K562 (cell line): ENCODE measurements around the gene PRKAG2. TPM values are rescaled to one million over a fixed set of nuclear protein-coding genes. Genes with fewer than 3 reads are reported as not detected.

Experiments used
- ATAC-seq: fragments of 200-7000 bp; cut with Tn5 transposase; 3 replicates; pipeline ENCODE4 v1.9.1; 2020; ENCODE audit warnings: moderate library complexity
- BruUV-seq: library from RNA; stranded (reverse); fragments of 400-500 nt; replicated peaks from 2 replicates; lab custom pipeline; 2021; lab: Mats Ljungman, UMichigan
- CTCF ChIA-PET: fragments of 300-600 bp; formaldehyde crosslinking; extraction: SDS; loops from one replicate; lab custom pipeline; 2021; ENCODE audit warnings: low intra/inter-chr PET ratio; lab: Yijun Ruan, JAX
- POLR2A ChIA-PET: fragments of 300-600, 350-650 bp; sonication (Branson Sonifier 250); formaldehyde crosslinking; extraction: SDS; loops from one replicate; lab custom pipeline; 2021; ENCODE audit warnings: antibody characterized with exemption, inconsistent platforms; lab: Yijun Ruan, JAX
- DNase-seq, 4 experiments: peaks; one replicate each; pipeline versions ENCODE4 v3.0.0 to v3.0.0-alpha.2; 2011 to 2018; ENCODE audit warnings: low spot score in 3 of 4, mixed read lengths in 3 of 4; ENCODE audit errors: extremely low read depth in 1 of 4
- FAIRE-seq: peaks from 2 replicates; lab custom pipeline; 2011; peaks lifted over from hg19 to GRCh38; lab: Jason Lieb, UNC
- H2AFZ ChIP-seq: 2 replicates; pipeline ENCODE4 v1.6.0; 2011; ENCODE audit warnings: low read depth, low read length, control low read depth, inconsistent platforms
- H3K27ac ChIP-seq: fragments of 200-600 bp; 3 replicates; pipeline ENCODE4 v1.8.0; 2011; ENCODE audit warnings: low read depth, mild to moderate bottlenecking, control low read depth, inconsistent platforms, low read length, moderate library complexity, mixed read lengths; ENCODE audit errors: extremely low read depth
- H3K27me3 ChIP-seq, 2 experiments: fragments of 300-600 bp in 1 of 2; 2 replicates in 1 of 2; 3 replicates in 1 of 2; pipeline versions ENCODE4 v1.6.0 to v1.8.0; 2011; ENCODE audit warnings: inconsistent platforms in 2 of 2, low read length in 2 of 2, mild to moderate bottlenecking in 1 of 2, mixed read lengths in 1 of 2, moderate library complexity in 1 of 2; ENCODE audit not compliant: control insufficient read depth in 2 of 2, insufficient read depth in 2 of 2
- H3K36me3 ChIP-seq: fragments of 300-600 bp; 3 replicates; pipeline ENCODE4 v1.8.0; 2011; ENCODE audit warnings: mild to moderate bottlenecking, low read length, inconsistent platforms; ENCODE audit not compliant: control insufficient read depth, insufficient read depth
- H3K4me1 ChIP-seq, 2 experiments: fragments of 200-600 bp in 1 of 2; replicated peaks in 1 of 2; 2 replicates in 1 of 2; 3 replicates in 1 of 2; pipeline versions ENCODE4 v1.5.1 to v1.8.0; 2011; ENCODE audit warnings: inconsistent platforms in 2 of 2, low read length in 2 of 2, mild to moderate bottlenecking in 1 of 2, mixed read lengths in 1 of 2, moderate library complexity in 1 of 2; ENCODE audit not compliant: control insufficient read depth in 2 of 2, insufficient read depth in 2 of 2
- H3K4me2 ChIP-seq: 2 replicates; pipeline ENCODE4 v1.6.1; 2011; ENCODE audit warnings: low read length, control low read depth, inconsistent platforms, mixed read lengths; ENCODE audit not compliant: insufficient read depth
- H3K4me3 ChIP-seq: fragments of 200-600 bp; sonication (generic), shearing (Covaris generic); 2 replicates; pipeline ENCODE4 v1.5.1; 2016; ENCODE audit warnings: control low read depth, inconsistent platforms
- H3K79me2 ChIP-seq: fragments of 200-600 bp; 3 replicates; pipeline ENCODE4 v1.8.0; 2011; ENCODE audit warnings: low read length, inconsistent platforms; ENCODE audit not compliant: control insufficient read depth, insufficient read depth
- H3K9ac ChIP-seq, 2 experiments: 2 replicates each; pipeline versions ENCODE4 v1.6.0 to v1.6.1; 2011; ENCODE audit warnings: low read depth in 2 of 2, low read length in 2 of 2, control low read depth in 1 of 2, inconsistent platforms in 1 of 2, mild to moderate bottlenecking in 1 of 2, mixed read lengths in 1 of 2; ENCODE audit not compliant: insufficient read depth in 1 of 2
- H3K9me1 ChIP-seq: one replicate; pipeline ENCODE4 v1.6.0; 2011; ENCODE audit warnings: inconsistent platforms, mild to moderate bottlenecking, low read length, moderate library complexity; ENCODE audit not compliant: control insufficient read depth, insufficient read depth
- H3K9me3 ChIP-seq: replicated peaks from 2 replicates; pipeline ENCODE4 v1.5.1; 2011; ENCODE audit warnings: low read depth, low read length, inconsistent platforms; ENCODE audit not compliant: control insufficient read depth, insufficient read depth
- H4K20me1 ChIP-seq: replicated peaks from 2 replicates; pipeline ENCODE4 v1.6.1; 2011; ENCODE audit warnings: low read length, inconsistent platforms, mixed read lengths; ENCODE audit not compliant: control insufficient read depth, insufficient read depth
- FOXO4 ChIP-seq: fragments of 450-650 bp; formaldehyde crosslinking; IDR thresholded peaks from 2 replicates; pipeline ENCODE4 v1.4.0; 2020; ENCODE audit warnings: mild to moderate bottlenecking, moderate library complexity
- IRF2 ChIP-seq: sonication (generic); formaldehyde crosslinking; IDR thresholded peaks from 2 replicates; pipeline ENCODE4 v1.8.1; 2022; ENCODE audit warnings: mild to moderate bottlenecking, missing genetic modification reagents
- TEAD2 ChIP-seq: fragments of 450-650 bp; IDR thresholded peaks from 2 replicates; pipeline ENCODE4 v1.6.1; 2016; ENCODE audit warnings: missing genetic modification characterization, control low read depth, missing compliant biosample characterization
- ZNF57 ChIP-seq: fragments of 450-650 bp; formaldehyde crosslinking; IDR thresholded peaks from 2 replicates; pipeline ENCODE4 v1.4.0; 2020; ENCODE audit warnings: mild to moderate bottlenecking, moderate library complexity
- WGBS: fragments of 100-300 bp; shearing (Covaris generic); methylation state at CpG from one replicate; pipeline ENCODE4 v1.1.6; 2016; ENCODE audit warnings: low coverage, mixed read lengths; ENCODE audit not compliant: insufficient coverage; ENCODE audit errors: missing lambda C conversion rate; 5-methylcytosine and 5-hydroxymethylcytosine counted together
- in situ Hi-C: fragments of 300-500 bp; cut with MboI; formaldehyde crosslinking; loops from 4 replicates; pipeline ENCODE4 v1.15.0; 2018; ENCODE audit warnings: inconsistent platforms, mixed read lengths
- intact Hi-C: fragments of 100-400 bp; cut with micrococcal nuclease; formaldehyde crosslinking; loops from 2 replicates; pipeline ENCODE4 v1.14.2; 2022
- polyA plus RNA-seq, 8 experiments: library from polyadenylated mRNA; depleted of rRNA in 4 of 8; stranded (reverse) in 5 of 8; unstranded in 3 of 8; fragments of >200 nt; fragmentation: Nextera tagmentation in 2 of 8; fragmentation: Illumina TruSeq in 1 of 8; extraction: Ambion mirVana in 2 of 8; extraction: Trizol in 1 of 8; gene quantifications; 2 replicates each; pipeline versions ENCODE4 v1.2.1 to v1.2.3, GENCODE V29; 2011 to 2014; ENCODE audit warnings: inconsistent platforms in 1 of 8, missing spikeins in 1 of 8
- total RNA-seq, 7 experiments: library from RNA; depleted of rRNA in 6 of 7; stranded (reverse); fragments of >200 nt in 6 of 7; fragmentation: Illumina TruSeq in 2 of 7; extraction: Trizol in 2 of 7; gene quantifications; 2 replicates each; pipeline versions ENCODE4 v1.2.1 to v1.2.3, GENCODE V29; 2011 to 2021; ENCODE audit warnings: low replicate concordance in 1 of 7
- TF ChIP-seq, protein P1 (sequence below): fragments of 250-450 bp; sonication (Bioruptor Pico); IDR thresholded peaks from 2 replicates; pipeline ENCODE4 v1.4.0; 2020

The PRKAG2 gene
- total and polyA plus RNA-seq, 9 of the 15 experiments (the other 6 are each of a cell fraction or from before 2014, with no cell fraction given) = 0.99 to 5.6 (median 3.3) TPM

GRCh38 chr7:151692721-151693120 lies 184.2 kb downstream of the PRKAG2 start:
- Histone ChIP-seq H2AFZ (no peak overlapping the region), H3K27ac (no peak overlapping the region), H4K20me1 (no peaks in the 10 kb centered on the region; the same call in 1 of the 2 replicates), H3K4me3 (no peak overlapping the region), H3K4me1 (peaks cover 5 to 10% of the 10 kb centered on the region in 2 experiments), H3K9ac (no peak overlapping the region), H3K27me3 (peaks cover 58 to 82% of the 10 kb centered on the region in 2 experiments), H3K9me1 (no peaks in the 10 kb centered on the region), H3K9me3 (no peaks in the 10 kb centered on the region), H3K36me3 (no peaks in the 10 kb centered on the region), H3K4me2 (no peak overlapping the region), H3K79me2 (no peaks in the 10 kb centered on the region)
- WGBS = 0% methylated on average over 9 of the region's 9 CpGs
- DNase-seq = no peak
- in situ Hi-C loops = no loop called here
- ATAC-seq = no peak
- BruUV-seq = no TSS peak
- CTCF ChIA-PET = no interaction called here
- intact Hi-C loops = no loop called here
- TF ChIP-seq, protein P1, sequence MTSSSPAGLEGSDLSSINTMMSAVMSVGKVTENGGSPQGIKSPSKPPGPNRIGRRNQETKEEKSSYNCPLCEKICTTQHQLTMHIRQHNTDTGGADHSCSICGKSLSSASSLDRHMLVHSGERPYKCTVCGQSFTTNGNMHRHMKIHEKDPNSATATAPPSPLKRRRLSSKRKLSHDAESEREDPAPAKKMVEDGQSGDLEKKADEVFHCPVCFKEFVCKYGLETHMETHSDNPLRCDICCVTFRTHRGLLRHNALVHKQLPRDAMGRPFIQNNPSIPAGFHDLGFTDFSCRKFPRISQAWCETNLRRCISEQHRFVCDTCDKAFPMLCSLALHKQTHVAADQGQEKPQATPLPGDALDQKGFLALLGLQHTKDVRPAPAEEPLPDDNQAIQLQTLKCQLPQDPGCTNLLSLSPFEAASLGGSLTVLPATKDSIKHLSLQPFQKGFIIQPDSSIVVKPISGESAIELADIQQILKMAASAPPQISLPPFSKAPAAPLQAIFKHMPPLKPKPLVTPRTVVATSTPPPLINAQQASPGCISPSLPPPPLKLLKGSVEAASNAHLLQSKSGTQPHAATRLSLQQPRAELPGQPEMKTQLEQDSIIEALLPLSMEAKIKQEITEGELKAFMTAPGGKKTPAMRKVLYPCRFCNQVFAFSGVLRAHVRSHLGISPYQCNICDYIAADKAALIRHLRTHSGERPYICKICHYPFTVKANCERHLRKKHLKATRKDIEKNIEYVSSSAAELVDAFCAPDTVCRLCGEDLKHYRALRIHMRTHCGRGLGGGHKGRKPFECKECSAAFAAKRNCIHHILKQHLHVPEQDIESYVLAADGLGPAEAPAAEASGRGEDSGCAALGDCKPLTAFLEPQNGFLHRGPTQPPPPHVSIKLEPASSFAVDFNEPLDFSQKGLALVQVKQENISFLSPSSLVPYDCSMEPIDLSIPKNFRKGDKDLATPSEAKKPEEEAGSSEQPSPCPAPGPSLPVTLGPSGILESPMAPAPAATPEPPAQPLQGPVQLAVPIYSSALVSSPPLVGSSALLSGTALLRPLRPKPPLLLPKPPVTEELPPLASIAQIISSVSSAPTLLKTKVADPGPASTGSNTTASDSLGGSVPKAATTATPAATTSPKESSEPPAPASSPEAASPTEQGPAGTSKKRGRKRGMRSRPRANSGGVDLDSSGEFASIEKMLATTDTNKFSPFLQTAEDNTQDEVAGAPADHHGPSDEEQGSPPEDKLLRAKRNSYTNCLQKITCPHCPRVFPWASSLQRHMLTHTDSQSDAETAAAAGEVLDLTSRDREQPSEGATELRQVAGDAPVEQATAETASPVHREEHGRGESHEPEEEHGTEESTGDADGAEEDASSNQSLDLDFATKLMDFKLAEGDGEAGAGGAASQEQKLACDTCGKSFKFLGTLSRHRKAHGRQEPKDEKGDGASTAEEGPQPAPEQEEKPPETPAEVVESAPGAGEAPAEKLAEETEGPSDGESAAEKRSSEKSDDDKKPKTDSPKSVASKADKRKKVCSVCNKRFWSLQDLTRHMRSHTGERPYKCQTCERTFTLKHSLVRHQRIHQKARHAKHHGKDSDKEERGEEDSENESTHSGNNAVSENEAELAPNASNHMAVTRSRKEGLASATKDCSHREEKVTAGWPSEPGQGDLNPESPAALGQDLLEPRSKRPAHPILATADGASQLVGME (CRISPR knock-in tag) = no peak
- TF ChIP-seq IRF2 (CRISPR knock-in tag) = no peak
- TF ChIP-seq FOXO4 (CRISPR knock-in tag) = no peak
- TF ChIP-seq TEAD2 = no peak
- no peak for TF ChIP-seq ZNF57
- FAIRE-seq = no peak
- POLR2A ChIA-PET = interaction anchor here (0.6 kb wide), 1 partner anchor 10 kb away, joined by 3 read pairs; no protein-coding TSS in a partner anchor
